ENCODE data around the gene FGD3.

DNA sequence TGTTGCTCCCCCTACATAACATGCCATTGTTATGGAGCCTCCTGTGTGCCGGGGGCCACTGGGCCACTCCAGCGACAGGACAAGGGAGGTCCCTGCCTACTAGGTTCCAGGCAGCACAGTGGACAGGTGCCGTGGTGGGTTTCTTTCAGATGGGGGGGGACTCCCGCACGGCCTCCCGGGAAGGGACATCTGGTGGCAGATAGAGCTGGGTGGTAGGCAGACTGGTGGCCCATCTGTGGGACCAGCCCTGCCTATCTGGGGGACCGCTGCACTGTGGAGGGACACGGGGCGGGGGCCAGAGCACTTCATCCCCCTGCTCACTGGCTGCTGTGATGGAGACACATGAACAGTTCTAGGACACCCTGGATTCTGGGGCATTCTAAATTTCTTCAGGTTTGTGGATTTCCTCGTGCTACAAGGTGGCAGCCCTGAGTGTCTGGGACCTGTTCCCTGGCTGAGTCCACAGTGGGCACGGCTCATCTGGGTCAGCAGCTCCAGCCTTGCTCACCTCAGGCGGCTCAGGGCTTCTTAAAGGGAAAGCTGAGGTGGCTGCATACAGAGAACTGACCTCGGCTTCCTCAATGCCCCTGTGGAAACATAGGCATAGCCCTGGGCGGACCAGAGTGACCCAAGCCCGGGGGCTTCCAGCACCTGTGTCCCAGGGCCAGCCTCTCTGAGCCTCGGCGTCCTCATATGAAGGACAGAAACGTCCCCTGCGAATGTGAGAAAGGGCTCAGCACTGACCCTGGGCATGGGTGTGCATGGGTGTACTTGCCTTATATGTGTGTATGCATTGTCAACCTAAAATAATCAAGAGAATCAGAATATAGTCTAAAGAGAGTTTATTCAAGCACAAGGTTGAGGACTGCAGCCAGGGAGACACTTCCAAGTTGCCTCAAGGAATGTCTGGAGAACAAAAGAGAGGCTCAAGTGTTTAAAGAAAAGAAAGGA lies 22.5 kb downstream of the FGD3 start:
- TF ChIP-seq EZH2 (IDR thresholded peaks at IDR 0.05), result no peak
- TF ChIP-seq POLR2AphosphoS5 (IDR thresholded peaks at IDR 0.05; ENCODE audit: borderline replicate concordance, low read depth, low read length), result no peak
